Activated CD4-positive, alpha-beta T cell treated with anti-CD3 and anti-CD28 coated beads, Interleukin-2, amount 10 ng/mL, durations not matched to agents 7 days and 5 days (primary cell): Measurements from ENCODE around the gene TEKT5. TPM values are rescaled to one million over a fixed set of nuclear protein-coding genes. Genes with fewer than 3 reads are reported as not detected.
"Not testable (repeated sequence)": the region's sequence is repeated elsewhere in the genome, so short reads cannot be mapped to it uniquely, and the experiment has no call there.

ENCODE experiments used
- CTCF ChIA-PET: fragments of 350-600 bp; sonication (Branson Sonifier 250); formaldehyde crosslinking; loops from one replicate; lab custom pipeline; 2021; ENCODE audit warnings: antibody characterized with exemption; lab: Charles Lee
- POLR2A ChIA-PET: fragments of 350-600 bp; sonication (Branson Sonifier 250); formaldehyde crosslinking; loops from one replicate; lab custom pipeline; 2021; ENCODE audit warnings: antibody characterized with exemption; lab: Charles Lee
- DNase-seq: peaks from one replicate; pipeline ENCODE4 v3.0.0-alpha.2; 2020
- H3K27ac Mint-ChIP-seq: one replicate; pipeline ENCODE4 v1.8.0; 2021; ENCODE audit warnings: mild to moderate bottlenecking, moderate library complexity, mixed read lengths
- H3K27me3 Mint-ChIP-seq: one replicate; pipeline ENCODE4 v1.8.0; 2021; ENCODE audit warnings: mixed read lengths
- H3K36me3 Mint-ChIP-seq: one replicate; pipeline ENCODE4 v1.8.0; 2021; ENCODE audit warnings: low read depth, mixed read lengths
- H3K4me1 Mint-ChIP-seq: one replicate; pipeline ENCODE4 v1.8.0; 2021; ENCODE audit warnings: mixed read lengths
- H3K4me3 Mint-ChIP-seq: one replicate; pipeline ENCODE4 v1.8.0; 2021; ENCODE audit warnings: mild to moderate bottlenecking, moderate library complexity, mixed read lengths
- H3K9me3 Mint-ChIP-seq: one replicate; pipeline ENCODE4 v1.8.0; 2021; ENCODE audit warnings: mixed read lengths
- total RNA-seq, 2 experiments: library from RNA; stranded (reverse); gene quantifications; one replicate each; pipeline ENCODE4 v1.2.3, GENCODE V29; 2021

The TEKT5 gene
- total RNA-seq, 2 experiments from 2014 or later = not detected

- ChIA-PET POLR2A (no interaction called here), CTCF (interaction anchor here (0.6 to 0.7 kb wide), 2 partner anchors 12 to 1473 kb away, joined by 3 to 4 read pairs; no protein-coding TSS in a partner anchor)
- no peaks in the 10 kb centered on the region for H3K9me3 Mint-ChIP-seq
- DNase-seq = no peak
- H3K27me3 Mint-ChIP-seq = no peaks in the 10 kb centered on the region
- no peaks in the 10 kb centered on the region for H3K36me3 Mint-ChIP-seq
- no peaks in the 10 kb centered on the region for H3K4me1 Mint-ChIP-seq
- no peak overlapping the region for H3K27ac Mint-ChIP-seq
- H3K4me3 Mint-ChIP-seq = no peak overlapping the region
These were observed 13.1 kb downstream of the TEKT5 start for GRCh38 chr16:10681310-10682308.

- Mint-ChIP-seq H3K9me3 (no peaks in the 10 kb centered on the region), H3K4me3 (no peak overlapping the region), H3K4me1 (no peaks in the 10 kb centered on the region), H3K27me3 (no peaks in the 10 kb centered on the region), H3K36me3 (no peaks in the 10 kb centered on the region), H3K27ac (no peak overlapping the region)
- POLR2A ChIA-PET = no interaction called here
- DNase-seq = no peak
- CTCF ChIA-PET = no interaction called here
These were observed 14.8 kb downstream of the TEKT5 start for GRCh38 chr16:10679921-10680320.

- POLR2A ChIA-PET, H3K4me1 Mint-ChIP-seq, H3K9me3 Mint-ChIP-seq, H3K4me3 Mint-ChIP-seq, H3K27ac Mint-ChIP-seq, H3K27me3 Mint-ChIP-seq, DNase-seq, CTCF ChIA-PET, H3K36me3 Mint-ChIP-seq: not testable (repeated sequence)
These were observed 15.3 kb downstream of the TEKT5 start for GRCh38 chr16:10679441-10679840.

GRCh38 chr16:10678655-10679054, 16.1 kb downstream of the TEKT5 start:
- Mint-ChIP-seq H3K36me3 (no peaks in the 10 kb centered on the region), H3K27me3 (no peaks in the 10 kb centered on the region), H3K27ac (no peak overlapping the region), H3K4me1 (no peaks in the 10 kb centered on the region), H3K4me3 (no peak overlapping the region), H3K9me3 (no peaks in the 10 kb centered on the region)
- POLR2A ChIA-PET = no interaction called here
- CTCF ChIA-PET = interaction anchor here (0.5 kb wide), 1 partner anchor 11 kb away, joined by 4 read pairs; no protein-coding TSS in a partner anchor
- DNase-seq = no peak

- Mint-ChIP-seq H3K36me3 (no peaks in the 10 kb centered on the region), H3K27me3 (no peaks in the 10 kb centered on the region), H3K4me1 (no peaks in the 10 kb centered on the region), H3K4me3 (no peak overlapping the region), H3K27ac (no peak overlapping the region), H3K9me3 (no peaks in the 10 kb centered on the region)
- DNase-seq = no peak
- ChIA-PET POLR2A (no interaction called here), CTCF (no interaction called here)
These were observed 18.4 kb downstream of the TEKT5 start for GRCh38 chr16:10676284-10676683.

GRCh38 chr16:10675861-10676260, 18.9 kb downstream of the TEKT5 start:
- Mint-ChIP-seq H3K36me3 (no peaks in the 10 kb centered on the region), H3K27ac (no peak overlapping the region), H3K27me3 (no peaks in the 10 kb centered on the region), H3K9me3 (no peaks in the 10 kb centered on the region), H3K4me1 (no peaks in the 10 kb centered on the region), H3K4me3 (no peak overlapping the region)
- CTCF ChIA-PET = no interaction called here
- POLR2A ChIA-PET = no interaction called here
- DNase-seq = no peak

- H3K27ac Mint-ChIP-seq = no peak overlapping the region
- H3K27me3 Mint-ChIP-seq = no peaks in the 10 kb centered on the region
- ChIA-PET CTCF (interaction anchor here (0.6 kb wide), 1 partner anchor 14 kb away, joined by 3 read pairs; no protein-coding TSS in a partner anchor), POLR2A (no interaction called here)
- H3K36me3 Mint-ChIP-seq = no peaks in the 10 kb centered on the region
- no peaks in the 10 kb centered on the region for H3K4me1 Mint-ChIP-seq
- no peaks in the 10 kb centered on the region for H3K9me3 Mint-ChIP-seq
- no peak overlapping the region for H3K4me3 Mint-ChIP-seq
- DNase-seq = no peak
These were observed 19.5 kb downstream of the TEKT5 start for GRCh38 chr16:10675216-10675615.

- H3K36me3 Mint-ChIP-seq = no peaks in the 10 kb centered on the region
- H3K9me3 Mint-ChIP-seq = no peaks in the 10 kb centered on the region
- no peak for DNase-seq
- no peak overlapping the region for H3K27ac Mint-ChIP-seq
- H3K27me3 Mint-ChIP-seq = no peaks in the 10 kb centered on the region
- POLR2A ChIA-PET = no interaction called here
- no peaks in the 10 kb centered on the region for H3K4me1 Mint-ChIP-seq
- CTCF ChIA-PET = no interaction called here
- H3K4me3 Mint-ChIP-seq = no peak overlapping the region
These were observed 23.0 kb downstream of the TEKT5 start for GRCh38 chr16:10671729-10672128.

GRCh38 chr16:10669791-10670190, 24.9 kb downstream of the TEKT5 start:
- ChIA-PET POLR2A (no interaction called here), CTCF (interaction anchor here (0.5 to 0.6 kb wide), 3 partner anchors 12 to 399 kb away, joined by 3 to 4 read pairs (median 3); no protein-coding TSS in a partner anchor)
- DNase-seq = no peak
- H3K4me3 Mint-ChIP-seq = no peak overlapping the region
- H3K4me1 Mint-ChIP-seq = no peaks in the 10 kb centered on the region
- no peaks in the 10 kb centered on the region for H3K27me3 Mint-ChIP-seq
- H3K27ac Mint-ChIP-seq = no peak overlapping the region
- H3K36me3 Mint-ChIP-seq = no peaks in the 10 kb centered on the region
- no peaks in the 10 kb centered on the region for H3K9me3 Mint-ChIP-seq

- Mint-ChIP-seq H3K36me3 (no peaks in the 10 kb centered on the region), H3K27me3 (no peaks in the 10 kb centered on the region), H3K27ac (no peak overlapping the region), H3K4me1 (no peaks in the 10 kb centered on the region), H3K4me3 (no peak overlapping the region), H3K9me3 (peaks cover 2% of the 10 kb centered on the region)
- DNase-seq = no peak
- CTCF ChIA-PET = interaction anchor here (1.5 kb wide), 1 partner anchor 210 kb away, joined by 3 read pairs; no protein-coding TSS in a partner anchor
- POLR2A ChIA-PET = no interaction called here
These were observed 26.2 kb downstream of the TEKT5 start for GRCh38 chr16:10668322-10669045.

- H3K4me1 Mint-ChIP-seq = no peaks in the 10 kb centered on the region
- POLR2A ChIA-PET = no interaction called here
These were observed 27.5 kb downstream of the TEKT5 start for GRCh38 chr16:10667239-10667638.

GRCh38 chr16:10666291-10666690, 28.4 kb downstream of the TEKT5 start:
- peaks cover 2% of the 10 kb centered on the region for H3K9me3 Mint-ChIP-seq
- no peak for DNase-seq
- no peaks in the 10 kb centered on the region for H3K27me3 Mint-ChIP-seq
- H3K4me1 Mint-ChIP-seq = no peaks in the 10 kb centered on the region
- no peaks in the 10 kb centered on the region for H3K36me3 Mint-ChIP-seq
- POLR2A ChIA-PET = no interaction called here
- no peak overlapping the region for H3K27ac Mint-ChIP-seq
- CTCF ChIA-PET = no interaction called here
- no peak overlapping the region for H3K4me3 Mint-ChIP-seq

More at GRCh38 chr16:10667239-10667638, 27.5 kb downstream of the TEKT5 start:
- Mint-ChIP-seq H3K9me3 (peaks cover 2% of the 10 kb centered on the region), H3K27me3 (no peaks in the 10 kb centered on the region), H3K27ac (no peak overlapping the region), H3K4me3 (no peak overlapping the region), H3K36me3 (no peaks in the 10 kb centered on the region)
- no peak for DNase-seq
- CTCF ChIA-PET = no interaction called here

GRCh38 chr16:10665166-10665565, 29.6 kb downstream of the TEKT5 start:
- CTCF ChIA-PET = interaction anchor here (0.6 kb wide), 1 partner anchor 204 kb away, joined by 4 read pairs; no protein-coding TSS in a partner anchor

More at GRCh38 chr16:10665166-10665565, 29.6 kb downstream of the TEKT5 start:
- Mint-ChIP-seq H3K9me3 (peaks cover 2% of the 10 kb centered on the region), H3K27ac (no peak overlapping the region), H3K4me1 (no peaks in the 10 kb centered on the region), H3K4me3 (no peak overlapping the region), H3K27me3 (no peaks in the 10 kb centered on the region), H3K36me3 (no peaks in the 10 kb centered on the region)
- DNase-seq = no peak
- POLR2A ChIA-PET = no interaction called here
